GM12878 (cell line): Measurements from ENCODE around the gene SLC2A3. TPM values are rescaled to one million over a fixed set of nuclear protein-coding genes. Genes with fewer than 3 reads are reported as not detected.
A peak's percentile ranks its signal among the peaks of the same experiment; 100 is the strongest.
"Not testable (repeated sequence)": the region's sequence is repeated elsewhere in the genome, so short reads cannot be mapped to it uniquely, and the experiment has no call there.

Experiments used
- ATAC-seq: fragments of 200-7000 bp; cut with Tn5 transposase; 3 replicates; pipeline ENCODE4 v1.9.1; 2020; ENCODE audit warnings: mild to moderate bottlenecking, moderate library complexity
- BruUV-seq: library from RNA; stranded (reverse); fragments of 400-500 nt; replicated peaks from 2 replicates; lab custom pipeline; 2021; lab: Mats Ljungman, UMichigan
- CTCF ChIA-PET: fragments of 300-600 bp; sonication (Branson Sonifier 250); formaldehyde crosslinking; extraction: SDS; loops from one replicate; lab custom pipeline; 2021; ENCODE audit warnings: inconsistent platforms; lab: Yijun Ruan, JAX
- POLR2A ChIA-PET: fragments of 350-600 bp; formaldehyde crosslinking; extraction: SDS; loops from one replicate; lab custom pipeline; 2021; ENCODE audit warnings: inconsistent platforms; lab: Charles Lee
- RAD21 ChIA-PET: fragments of 300-600 bp; sonication (Branson Sonifier 250); formaldehyde crosslinking; loops from one replicate; lab custom pipeline; 2023; ENCODE audit warnings: antibody characterized with exemption; ENCODE audit not compliant: unreplicated experiment; lab: Charles Lee
- SMC1A ChIA-PET: fragments of 300-600 bp; sonication (Branson Sonifier 250); formaldehyde crosslinking; loops from one replicate; lab custom pipeline; 2023; ENCODE audit not compliant: unreplicated experiment, uncharacterized antibody; lab: Charles Lee
- DNase-seq: peaks from one replicate; pipeline ENCODE4 v3.0.0-alpha.2; 2011; ENCODE audit warnings: low read depth, low spot score
- FAIRE-seq: peaks from 3 replicates; lab custom pipeline; 2011; peaks lifted over from hg19 to GRCh38; lab: Jason Lieb, UNC
- H2AFZ ChIP-seq: 2 replicates; pipeline ENCODE4 v1.6.0; 2011; ENCODE audit warnings: low read depth, low read length, control low read depth; ENCODE audit not compliant: control insufficient read depth
- H3K27ac ChIP-seq: 2 replicates; pipeline ENCODE4 v1.5.1; 2011; ENCODE audit warnings: control low read depth; ENCODE audit not compliant: control insufficient read depth, insufficient read depth
- H3K27me3 ChIP-seq, 2 experiments: replicated peaks in 1 of 2; 2 replicates each; pipeline versions ENCODE4 v1.6.0 to v1.6.1; 2011; ENCODE audit warnings: low read length in 1 of 2; ENCODE audit not compliant: control insufficient read depth in 2 of 2, insufficient read depth in 2 of 2
- H3K36me3 ChIP-seq, 2 experiments: 2 replicates each; pipeline ENCODE4 v1.5.1; 2011; ENCODE audit warnings: low read length in 1 of 2; ENCODE audit not compliant: control insufficient read depth in 2 of 2, insufficient read depth in 2 of 2
- H3K4me1 ChIP-seq: 2 replicates; pipeline ENCODE4 v1.6.1; 2011; ENCODE audit warnings: mild to moderate bottlenecking, low read length, moderate library complexity, mixed read lengths; ENCODE audit not compliant: control insufficient read depth, insufficient read depth
- H3K4me2 ChIP-seq: 2 replicates; pipeline ENCODE4 v1.6.0; 2011; ENCODE audit warnings: control low read depth; ENCODE audit not compliant: control insufficient read depth, insufficient read depth
- H3K4me3 ChIP-seq: fragments of 200-600 bp; sonication (generic); 2 replicates; pipeline ENCODE4 v1.5.1; 2016
- H3K79me2 ChIP-seq: 2 replicates; pipeline ENCODE4 v1.6.0; 2011; ENCODE audit warnings: low read length; ENCODE audit not compliant: control insufficient read depth, insufficient read depth
- H3K9ac ChIP-seq: 2 replicates; pipeline ENCODE4 v1.8.0; 2011; ENCODE audit warnings: low read length, control low read depth, mixed read lengths; ENCODE audit not compliant: control insufficient read depth, insufficient read depth
- H3K9me3 ChIP-seq: replicated peaks from 3 replicates; pipeline ENCODE4 v1.5.1; 2011; ENCODE audit warnings: mild to moderate bottlenecking, low read length; ENCODE audit not compliant: control insufficient read depth, insufficient read depth
- H4K20me1 ChIP-seq: 2 replicates; pipeline ENCODE4 v1.6.0; 2011; ENCODE audit not compliant: control insufficient read depth, insufficient read depth
- REST ChIP-seq: IDR thresholded peaks from 2 replicates; pipeline ENCODE4 v1.6.1; 2012; ENCODE audit warnings: mild to moderate bottlenecking, low read depth, low read length
- WGBS: methylation state at CpG from one replicate; pipeline ENCODE4 v1.1.6; 2016; ENCODE audit warnings: low lambda C conversion rate; ENCODE audit not compliant: insufficient replicate concordance, insufficient coverage; ENCODE audit errors: missing lambda C conversion rate; 5-methylcytosine and 5-hydroxymethylcytosine counted together
- in situ Hi-C: fragments of 300-500 bp; cut with MboI; formaldehyde crosslinking; loops from 9 replicates; pipeline ENCODE4 v1.14.3; 2018; ENCODE audit warnings: mixed read lengths
- intact Hi-C: fragments of 100-400 bp; cut with micrococcal nuclease; formaldehyde crosslinking; loops from one replicate; pipeline ENCODE4 v1.14.2; 2022; ENCODE audit not compliant: unreplicated experiment
- polyA plus RNA-seq, 11 experiments: library from polyadenylated mRNA; depleted of rRNA in 4 of 11; unstranded in 6 of 11; stranded (reverse) in 5 of 11; fragments of >200 nt; fragmentation: Nextera tagmentation in 4 of 11; fragmentation: Illumina TruSeq in 1 of 11; extraction: Ambion mirVana in 4 of 11; extraction: Trizol in 1 of 11; gene quantifications; 1 replicate in 1 of 11; 2 replicates in 10 of 11; pipeline versions ENCODE4 v1.2.1 to v1.2.3, GENCODE V29; 2011 to 2016; ENCODE audit warnings: inconsistent platforms in 2 of 11, missing spikeins in 2 of 11, low read depth in 1 of 11
- total RNA-seq, 4 experiments: library from RNA; depleted of rRNA in 3 of 4; stranded (reverse); fragments of >200 nt in 3 of 4; fragmentation: Illumina TruSeq in 1 of 4; extraction: Trizol in 1 of 4; gene quantifications; 2 replicates each; pipeline versions ENCODE4 v1.2.1 to v1.2.3, GENCODE V29; 2013 to 2021

The SLC2A3 gene
- total and polyA plus RNA-seq, 10 of the 15 experiments (the other 5 are each of a cell fraction or from before 2014, with no cell fraction given): 6.5 to 66.3 (median 11.2) TPM

DNA sequence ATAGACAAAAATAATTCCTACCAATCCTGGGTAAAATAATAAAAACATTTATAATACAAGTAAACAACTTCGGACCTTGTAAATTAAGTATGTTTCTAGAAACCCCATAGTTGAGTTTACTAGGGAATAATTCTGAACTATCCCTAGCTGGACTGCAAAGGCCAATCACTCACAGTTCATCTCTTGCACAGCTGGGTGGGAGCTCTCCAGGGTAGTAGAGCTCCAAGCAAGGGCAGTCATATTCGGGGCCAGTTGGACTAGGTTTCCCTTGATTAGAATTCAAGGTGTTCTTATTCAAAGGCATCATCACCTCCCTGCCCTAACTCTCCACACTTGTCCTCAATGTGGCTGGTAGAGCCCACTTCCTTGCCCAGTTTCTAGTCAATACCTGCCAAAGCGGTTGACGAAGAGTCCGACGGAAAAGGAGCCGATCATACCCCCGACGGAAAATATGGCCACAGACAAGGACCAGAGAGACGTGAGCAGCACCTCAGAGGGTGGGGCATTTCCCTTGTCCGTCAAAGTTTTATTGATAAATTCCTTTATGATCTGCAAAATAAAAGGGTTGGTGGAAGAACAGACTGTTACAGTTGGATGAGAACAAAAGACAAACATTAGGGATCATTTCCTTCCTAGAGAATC is 3.3 kb downstream of the SLC2A3 start:
- TF ChIP-seq REST: peak; percentile 50; the same call in 1 of the 2 replicates
- TF ChIP-seq, all 136 proteins: peak for 1; not testable (repeated sequence) for 135
- not testable (repeated sequence) for H3K4me1 ChIP-seq, H2AFZ ChIP-seq, H3K27me3 ChIP-seq, H3K4me3 ChIP-seq, H3K9ac ChIP-seq, H3K27ac ChIP-seq, H4K20me1 ChIP-seq, ATAC-seq, H3K9me3 ChIP-seq, FAIRE-seq, BruUV-seq, DNase-seq
- intact Hi-C loops (loop anchor here (1.0 to 10.0 kb wide), 4 partner anchors 39 to 152 kb away; partner anchors contain the start of gene NECAP1), in situ Hi-C loops (loop anchor here (5.0 kb wide), 2 partner anchors 35 to 60 kb away; no protein-coding TSS in a partner anchor)
- ChIA-PET RAD21 (interaction anchor here (1.0 to 6.3 kb wide), 14 partner anchors 9 to 146 kb away, joined by 3 to 169 read pairs (median 8); no protein-coding TSS in a partner anchor), SMC1A (interaction anchor here (0.6 to 9.8 kb wide), 20 partner anchors 10 to 649 kb away, joined by 3 to 215 read pairs (median 4); partner anchors contain the start of gene FOXJ2), CTCF (interaction anchor here (0.8 to 8.1 kb wide), 29 partner anchors 11 to 298 kb away, joined by 3 to 191 read pairs (median 6); partner anchors contain the start of gene NECAP1), POLR2A (interaction anchor here (0.6 to 6.3 kb wide), 8 partner anchors 29 to 1018 kb away, joined by 3 to 180 read pairs (median 4); no protein-coding TSS in a partner anchor)
- Histone ChIP-seq H3K79me2 (peaks cover 36% of the 10 kb centered on the region), H3K4me2 (peak overlapping the region; percentile 2), H3K36me3 (peaks cover 0 to 19% of the 10 kb centered on the region in 2 experiments; a peak in 3 of 4 replicates)
- 63% methylated on average over 11 of the region's 11 CpGs for WGBS
